PFSK-1 (cell line): ENCODE data around the gene VCP.

Experiments
- FOXP2 ChIP-seq: optimal IDR thresholded peaks from 2 replicates; pipeline ENCODE3; 2011; ENCODE audit warnings: borderline replicate concordance, control low read depth, inconsistent platforms; ENCODE audit not compliant: insufficient read depth; ENCODE audit errors: extremely low read length, extremely low read depth
- POLR2AphosphoS5 ChIP-seq: IDR thresholded peaks from 2 replicates; pipeline ENCODE4 v1.6.1; 2012; ENCODE audit warnings: low read depth, mild to moderate bottlenecking, control low read depth, low read length, moderate library complexity
- REST ChIP-seq, 2 experiments: IDR thresholded peaks; 2 replicates each; pipeline versions ENCODE4 v1.6.1 to v1.8.0; 2011 to 2012; ENCODE audit warnings: low read depth in 2 of 2, low read length in 2 of 2, control low read depth in 1 of 2, inconsistent platforms in 1 of 2, mild to moderate bottlenecking in 1 of 2, moderate library complexity in 1 of 2; ENCODE audit not compliant: insufficient read depth in 1 of 2
- SIN3A ChIP-seq: IDR thresholded peaks from 2 replicates; pipeline ENCODE4 v1.6.1; 2012; ENCODE audit warnings: mild to moderate bottlenecking, low read length, moderate library complexity, borderline replicate concordance; ENCODE audit not compliant: insufficient read depth
- TAF1 ChIP-seq: IDR thresholded peaks from 2 replicates; pipeline ENCODE4 v1.6.1; 2012; ENCODE audit warnings: low read length, control low read depth, borderline replicate concordance; ENCODE audit not compliant: insufficient read depth

VCP gene

DNA sequence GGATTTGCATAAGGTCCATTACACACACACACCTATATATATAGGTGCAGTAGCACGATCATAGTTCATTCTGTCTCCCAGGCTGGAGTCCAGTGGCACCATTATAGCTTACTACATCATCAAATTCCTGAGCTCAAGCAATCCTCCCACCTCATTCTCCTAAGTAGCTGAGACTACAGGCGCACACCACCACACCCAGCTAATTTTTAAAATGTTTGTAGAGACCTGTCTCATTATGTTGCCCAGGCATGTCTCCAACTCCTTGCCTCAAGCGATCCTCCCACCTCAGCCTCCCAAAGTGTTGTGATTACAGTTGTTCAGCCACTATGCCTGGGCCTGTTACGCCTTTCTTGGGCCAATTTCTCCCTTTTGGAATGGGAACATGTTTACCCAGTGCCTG lies 43.2 kb downstream of the VCP start:
- TF ChIP-seq REST (IDR thresholded peaks at IDR 0.05; ENCODE audit: insufficient read depth in 1 of 2, low read depth in 2 of 2, low read length in 2 of 2) (no peak), POLR2AphosphoS5 (no peak), SIN3A (no peak), FOXP2 (no peak), TAF1 (no peak)

GRCh38 chr9:35028341-35028740 lies 44.1 kb downstream of the VCP start:
- TF ChIP-seq POLR2AphosphoS5 (no peak), FOXP2 (no peak), REST (IDR thresholded peaks at IDR 0.05; ENCODE audit: insufficient read depth in 1 of 2, low read depth in 2 of 2, low read length in 2 of 2) (no peak), SIN3A (no peak), TAF1 (no peak)

- TF ChIP-seq POLR2AphosphoS5 (no peak), FOXP2 (no peak), TAF1 (no peak), SIN3A (no peak), REST (IDR thresholded peaks at IDR 0.05; ENCODE audit: insufficient read depth in 1 of 2, low read depth in 2 of 2, low read length in 2 of 2) (no peak)
These were observed 44.6 kb downstream of the VCP start for GRCh38 chr9:35027860-35028259.

DNA sequence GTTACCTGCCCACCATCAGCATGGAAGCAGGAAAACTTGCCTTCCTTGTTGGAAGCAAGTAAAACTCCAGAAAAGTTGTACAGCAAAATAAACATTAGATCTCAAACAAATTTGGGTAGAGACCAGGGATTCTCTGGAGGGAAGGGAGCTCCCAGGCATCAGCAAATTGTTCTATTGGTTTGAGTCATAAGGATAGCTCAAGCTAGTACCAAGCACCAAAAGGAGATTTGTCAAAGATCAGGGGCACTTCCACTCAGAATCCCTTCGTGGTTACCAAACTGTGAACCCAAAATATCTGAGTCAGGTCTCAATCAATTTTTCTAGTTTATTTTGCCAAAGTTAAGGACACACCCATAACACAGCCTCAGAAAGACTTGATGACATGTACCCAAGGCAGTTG lies 45.1 kb downstream of the VCP start:
- TF ChIP-seq TAF1, result no peak
- no peak for TF ChIP-seq REST (IDR thresholded peaks at IDR 0.05; ENCODE audit: insufficient read depth in 1 of 2, low read depth in 2 of 2, low read length in 2 of 2)
- TF ChIP-seq POLR2AphosphoS5, result no peak
- TF ChIP-seq SIN3A, result no peak
- TF ChIP-seq FOXP2, result no peak

DNA sequence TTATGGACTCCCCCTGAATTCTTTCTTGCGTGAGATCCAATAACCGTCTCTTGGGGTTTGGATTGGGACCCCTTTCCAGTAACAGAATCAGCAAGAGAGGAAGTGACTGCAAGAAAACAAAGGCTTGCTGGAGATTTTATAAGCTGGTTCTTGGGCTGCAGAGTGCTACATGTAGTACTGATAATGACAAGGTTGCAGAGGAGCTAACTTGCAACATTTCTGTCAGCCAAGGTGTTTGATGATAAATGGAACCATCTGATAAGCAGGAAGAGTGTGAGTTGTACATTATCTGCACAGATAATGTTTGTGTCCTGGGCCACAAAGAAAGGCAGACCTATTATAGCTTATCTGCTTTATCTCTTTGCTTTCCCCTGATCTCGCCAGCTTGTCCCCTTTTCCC lies 45.8 kb downstream of the VCP start:
- TF ChIP-seq FOXP2 (no peak), TAF1 (no peak), POLR2AphosphoS5 (no peak), REST (IDR thresholded peaks at IDR 0.05; ENCODE audit: insufficient read depth in 1 of 2, low read depth in 2 of 2, low read length in 2 of 2) (no peak), SIN3A (no peak)
